GM23338 (cell line): ENCODE data around the gene SDHB. TPM values are rescaled to one million over a fixed set of nuclear protein-coding genes. Genes with fewer than 3 reads are reported as not detected.

ENCODE experiments used
- ATAC-seq: fragments of 200-7000 bp; cut with Tn5 transposase; 3 replicates; pipeline ENCODE4 v1.9.1; 2020
- DNase-seq: peaks from one replicate; pipeline ENCODE4 v3.0.0-alpha.2; 2015; ENCODE audit warnings: low spot score
- H2AFZ ChIP-seq: fragments of 200-600 bp; sonication (generic); 2 replicates; pipeline ENCODE4 v1.8.0; 2016; ENCODE audit warnings: antibody characterized with exemption, mild to moderate bottlenecking, moderate library complexity
- H3F3A ChIP-seq: fragments of 200-600 bp; sonication (generic); replicated peaks from 2 replicates; pipeline ENCODE4 v1.8.0; 2017; ENCODE audit warnings: antibody characterized with exemption, mixed run types, low read depth
- H3K27ac ChIP-seq: fragments of 200-600 bp; sonication (generic); 2 replicates; pipeline ENCODE4 v1.6.1; 2016; ENCODE audit warnings: low read depth
- H3K27me3 ChIP-seq: fragments of 200-600 bp; sonication (generic); 2 replicates; pipeline ENCODE4 v1.8.0; 2016; ENCODE audit warnings: mild to moderate bottlenecking, mixed run types, moderate library complexity; ENCODE audit not compliant: insufficient read depth
- H3K36me3 ChIP-seq: fragments of 200-600 bp; sonication (generic); 2 replicates; pipeline ENCODE4 v1.8.0; 2016; ENCODE audit warnings: mild to moderate bottlenecking; ENCODE audit not compliant: insufficient read depth
- H3K4me1 ChIP-seq: fragments of 200-600 bp; sonication (generic); 2 replicates; pipeline ENCODE4 v1.8.0; 2016; ENCODE audit warnings: mild to moderate bottlenecking, moderate library complexity; ENCODE audit not compliant: insufficient read depth
- H3K4me2 ChIP-seq: fragments of 200-600 bp; sonication (generic); 2 replicates; pipeline ENCODE4 v1.7.1; 2017; ENCODE audit warnings: mixed run types
- H3K4me3 ChIP-seq: fragments of 200-600 bp; sonication (generic); 2 replicates; pipeline ENCODE4 v1.6.1; 2016; ENCODE audit warnings: mixed run types
- H3K79me2 ChIP-seq: fragments of 200-600 bp; sonication (generic); replicated peaks from 2 replicates; pipeline ENCODE4 v1.8.0; 2017; ENCODE audit warnings: mild to moderate bottlenecking; ENCODE audit not compliant: insufficient read depth
- H3K9me2 ChIP-seq: fragments of 200-600 bp; sonication (generic); 2 replicates; pipeline ENCODE4 v1.8.0; 2017; ENCODE audit not compliant: insufficient read depth
- H4K20me1 ChIP-seq: fragments of 200-600 bp; sonication (generic); replicated peaks from 2 replicates; pipeline ENCODE4 v1.8.0; 2017; ENCODE audit warnings: mild to moderate bottlenecking; ENCODE audit not compliant: insufficient read depth
- H3K27ac Mint-ChIP-seq: 2 replicates; pipeline ENCODE4 v1.8.0; 2020; ENCODE audit warnings: inconsistent platforms, mild to moderate bottlenecking, moderate library complexity, mixed read lengths
- H3K27me3 Mint-ChIP-seq: 3 replicates; pipeline ENCODE4 v1.8.0; 2022; ENCODE audit warnings: low read depth, mild to moderate bottlenecking, moderate library complexity, mixed read lengths, inconsistent platforms; ENCODE audit not compliant: insufficient read depth, poor library complexity
- H3K36me3 Mint-ChIP-seq: 3 replicates; pipeline ENCODE4 v1.8.0; 2021; ENCODE audit warnings: low read depth, mild to moderate bottlenecking, inconsistent platforms, moderate library complexity, mixed read lengths
- H3K4me1 Mint-ChIP-seq: 3 replicates; pipeline ENCODE4 v1.8.0; 2020; ENCODE audit warnings: mild to moderate bottlenecking, inconsistent platforms, mixed read lengths
- H3K4me3 Mint-ChIP-seq: 3 replicates; pipeline ENCODE4 v1.8.0; 2021; ENCODE audit warnings: moderate library complexity, mild to moderate bottlenecking, inconsistent platforms, mixed read lengths
- H3K9me3 Mint-ChIP-seq: 3 replicates; pipeline ENCODE4 v1.8.0; 2020; ENCODE audit warnings: moderate library complexity, mild to moderate bottlenecking, inconsistent platforms, mixed read lengths
- CREB1 ChIP-seq: fragments of 250-450 bp; sonication (Bioruptor Pico); IDR thresholded peaks from 2 replicates; pipeline ENCODE4 v1.5.0; 2020; ENCODE audit warnings: low read depth, mild to moderate bottlenecking, moderate library complexity
- CTCF ChIP-seq, 2 experiments: fragments of 200-600 bp in 1 of 2; sonication (generic) in 1 of 2; conservative IDR thresholded peaks; 2 replicates each; pipeline versions ENCODE4 v1.5.1 to v1.6.1; 2016 to 2017; ENCODE audit warnings: antibody characterized with exemption in 2 of 2, low read depth in 2 of 2, mild to moderate bottlenecking in 2 of 2, moderate library complexity in 1 of 2
- ETS1 ChIP-seq: IDR thresholded peaks from 2 replicates; pipeline ENCODE4 v1.6.1; 2016; ENCODE audit warnings: antibody characterized with exemption
- EZH2 ChIP-seq: fragments of 200-600 bp; sonication (generic); IDR thresholded peaks from one replicate; pipeline ENCODE4 v1.8.0; 2017; ENCODE audit warnings: antibody characterized with exemption, mild to moderate bottlenecking, low read depth; ENCODE audit not compliant: unreplicated experiment
- EZH2phosphoT487 ChIP-seq: fragments of 200-600 bp; sonication (generic); IDR thresholded peaks from one replicate; pipeline ENCODE4 v1.8.1; 2018; ENCODE audit warnings: antibody characterized with exemption; ENCODE audit not compliant: unreplicated experiment
- JUNB ChIP-seq: IDR thresholded peaks from one replicate; pipeline ENCODE4 v1.6.1; 2016; ENCODE audit warnings: antibody characterized with exemption; ENCODE audit not compliant: unreplicated experiment
- NANOG ChIP-seq: IDR thresholded peaks from 2 replicates; pipeline ENCODE4 v1.6.1; 2016; ENCODE audit warnings: antibody characterized with exemption, borderline replicate concordance
- POLR2AphosphoS5 ChIP-seq: IDR thresholded peaks from 2 replicates; pipeline ENCODE4 v1.6.1; 2016; ENCODE audit warnings: antibody characterized with exemption, low read depth
- REST ChIP-seq: IDR thresholded peaks from one replicate; pipeline ENCODE4 v1.6.1; 2018; ENCODE audit warnings: antibody characterized with exemption; ENCODE audit not compliant: unreplicated experiment
- STAT1 ChIP-seq: IDR thresholded peaks from one replicate; pipeline ENCODE4 v1.6.1; 2016; ENCODE audit warnings: antibody characterized with exemption; ENCODE audit not compliant: unreplicated experiment
- ZNF114 ChIP-seq: fragments of 250-450 bp; sonication (Bioruptor Pico); IDR thresholded peaks from 2 replicates; pipeline ENCODE4 v1.5.0; 2020; ENCODE audit warnings: mild to moderate bottlenecking, moderate library complexity
- ZNF331 ChIP-seq: fragments of 250-450 bp; sonication (Bioruptor Pico); IDR thresholded peaks from 2 replicates; pipeline ENCODE4 v1.5.0; 2020; ENCODE audit warnings: low read depth, mild to moderate bottlenecking, moderate library complexity
- ZNF462 ChIP-seq: fragments of 250-450 bp; sonication (Bioruptor Pico); IDR thresholded peaks from 2 replicates; pipeline ENCODE4 v1.5.0; 2020; ENCODE audit warnings: mild to moderate bottlenecking, moderate library complexity
- polyA plus RNA-seq: library from polyadenylated mRNA; unstranded; fragments of >200 nt; fragmentation: Nextera tagmentation; extraction: Ambion mirVana; gene quantifications from 2 replicates; pipeline ENCODE4 v1.2.1, GENCODE V29; 2016
- total RNA-seq: library from RNA; depleted of rRNA; stranded (reverse); fragments of >200 nt; shearing (Covaris generic); gene quantifications from 2 replicates; pipeline ENCODE4 v1.2.3, GENCODE V29; 2014

The SDHB gene
- total and polyA plus RNA-seq, 2 experiments from 2014 or later = 72.8 to 112 TPM

GRCh38 chr1:17097147-17097546 lies 43.3 kb upstream of the SDHB start:
- H3K36me3 ChIP-seq = no peaks in the 10 kb centered on the region; the same call in 1 of the 2 replicates
- Mint-ChIP-seq H3K9me3 (no peaks in the 10 kb centered on the region), H3K36me3 (no peaks in the 10 kb centered on the region), H3K4me1 (peaks cover 15% of the 10 kb centered on the region), H3K27me3 (peaks cover 4% of the 10 kb centered on the region), H3K27ac (no peak overlapping the region), H3K4me3 (no peak overlapping the region)
- H3K27ac ChIP-seq = no peak overlapping the region
- TF ChIP-seq EZH2 (no peak), POLR2AphosphoS5 (no peak), EZH2phosphoT487 (no peak), CREB1 (CRISPR knock-in tag) (no peak), ZNF462 (CRISPR knock-in tag) (no peak), STAT1 (no peak), ETS1 (no peak), JUNB (no peak), ZNF331 (no peak), CTCF (conservative IDR thresholded peaks at IDR 0.05; ENCODE audit: low read depth in 2 of 2) (no peak), ZNF114 (CRISPR knock-in tag) (no peak), NANOG (no peak), REST (no peak)
- H3K79me2 ChIP-seq = no peaks in the 10 kb centered on the region
- no peaks in the 10 kb centered on the region for H3K4me1 ChIP-seq
- H3K27me3 ChIP-seq = no peaks in the 10 kb centered on the region
- H3K4me2 ChIP-seq = no peak overlapping the region
- H2AFZ ChIP-seq = no peak overlapping the region; the same call in 1 of the 2 replicates
- no peak for DNase-seq
- no peaks in the 10 kb centered on the region for H3F3A ChIP-seq
- no peaks in the 10 kb centered on the region for H3K9me2 ChIP-seq
- no peak for ATAC-seq
- H3K4me3 ChIP-seq = no peak overlapping the region
- no peaks in the 10 kb centered on the region for H4K20me1 ChIP-seq
